ENCODE measurements around the gene ZNF785. TPM values are rescaled to one million over a fixed set of nuclear protein-coding genes. Genes with fewer than 3 reads are reported as not detected.
A peak's percentile ranks its signal among the peaks of the same experiment; 100 is the strongest.
"Not testable (repeated sequence)": the region's sequence is repeated elsewhere in the genome, so short reads cannot be mapped to it uniquely, and the experiment has no call there.

ZNF785 gene
- polyA plus RNA-seq, 3 donors, result 21.3 to 36.9 (median 32.1) TPM

DNA sequence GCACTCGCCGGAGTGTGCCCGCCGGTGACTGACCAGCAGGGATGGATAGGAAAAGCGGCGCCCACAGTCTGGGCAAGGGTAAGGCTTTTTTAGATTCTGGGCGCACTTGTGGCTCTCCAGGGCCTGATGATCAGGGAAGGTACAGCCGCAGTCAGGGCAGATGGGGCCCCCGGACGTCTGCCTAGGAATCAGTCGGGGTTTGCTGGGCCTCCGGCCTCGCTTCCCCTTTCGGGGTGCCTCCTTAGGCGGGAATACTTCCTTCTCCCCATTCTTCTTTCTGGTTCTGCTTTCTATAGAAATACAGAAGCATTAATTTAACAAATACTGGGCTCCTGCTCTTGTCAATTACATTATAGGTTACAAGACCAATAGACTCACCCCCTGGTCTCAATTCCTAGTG, 19.7 kb upstream of the ZNF785 start:
- DNase-seq, result no peak

- no peak for DNase-seq
These were observed 18.9 kb upstream of the ZNF785 start for GRCh38 chr16:30604316-30604947.

DNA sequence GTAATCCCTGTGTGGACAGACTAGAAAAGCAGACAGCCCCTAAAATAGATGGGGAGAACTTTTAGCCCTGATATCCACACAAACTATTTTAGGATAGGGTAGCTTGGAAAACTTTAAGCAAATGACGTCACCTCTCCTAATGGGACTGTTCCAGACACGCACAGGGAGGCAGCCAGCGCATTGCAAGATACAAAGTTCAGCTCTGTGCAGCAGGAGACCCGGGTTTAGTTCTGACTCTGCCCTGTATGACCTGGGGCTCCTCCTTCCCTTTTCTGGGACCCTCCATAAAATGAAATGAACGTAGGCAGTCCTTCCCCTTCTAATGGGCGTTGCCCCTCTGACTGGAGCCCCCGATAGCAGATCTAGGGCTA, 18.4 kb upstream of the ZNF785 start:
- no peak for DNase-seq

DNA sequence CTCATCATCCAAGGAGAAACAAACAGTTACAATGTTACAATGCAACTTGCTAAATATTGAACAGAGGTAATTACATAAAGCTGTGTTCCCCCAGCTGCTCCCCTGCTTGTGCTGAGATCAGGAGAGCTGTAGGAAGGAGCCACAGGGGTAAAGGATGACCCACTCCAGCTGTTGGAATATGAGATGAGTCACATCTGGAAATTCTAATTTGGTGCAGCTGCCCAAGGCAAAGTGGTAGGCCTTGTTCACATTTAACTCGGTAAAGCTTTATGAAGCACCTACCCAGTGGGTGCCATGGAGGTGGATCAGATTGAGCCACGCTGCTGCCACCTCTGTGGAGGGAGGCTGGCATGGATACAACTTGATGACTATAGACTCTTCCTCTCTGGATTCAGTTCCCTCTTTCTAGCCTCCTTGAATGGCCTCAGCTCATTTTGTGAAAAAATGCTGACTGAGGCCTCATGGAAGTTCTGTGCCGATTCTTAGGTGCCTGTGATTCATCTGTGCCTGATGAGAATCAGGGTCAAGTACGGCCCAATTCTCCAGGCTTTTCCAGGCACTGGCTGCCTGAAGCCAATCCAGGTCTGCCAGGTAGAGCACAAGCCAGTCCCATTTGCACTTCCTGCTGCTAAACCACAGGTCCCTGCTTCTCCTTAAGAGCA, 17.2 kb upstream of the ZNF785 start:
- DNase-seq, result no peak

- no peak for DNase-seq
These were observed 16.5 kb upstream of the ZNF785 start for GRCh38 chr16:30601966-30602365.

GRCh38 chr16:30600929-30601328, 15.4 kb upstream of the ZNF785 start:
- DNase-seq, result no peak

- no peak for DNase-seq
These were observed 14.7 kb upstream of the ZNF785 start for GRCh38 chr16:30600215-30600614.

- DNase-seq, result no peak
These were observed 7.4 kb upstream of the ZNF785 start for GRCh38 chr16:30592871-30593270.

GRCh38 chr16:30590869-30591268, 5.4 kb upstream of the ZNF785 start:
- not testable (repeated sequence) for DNase-seq

DNA sequence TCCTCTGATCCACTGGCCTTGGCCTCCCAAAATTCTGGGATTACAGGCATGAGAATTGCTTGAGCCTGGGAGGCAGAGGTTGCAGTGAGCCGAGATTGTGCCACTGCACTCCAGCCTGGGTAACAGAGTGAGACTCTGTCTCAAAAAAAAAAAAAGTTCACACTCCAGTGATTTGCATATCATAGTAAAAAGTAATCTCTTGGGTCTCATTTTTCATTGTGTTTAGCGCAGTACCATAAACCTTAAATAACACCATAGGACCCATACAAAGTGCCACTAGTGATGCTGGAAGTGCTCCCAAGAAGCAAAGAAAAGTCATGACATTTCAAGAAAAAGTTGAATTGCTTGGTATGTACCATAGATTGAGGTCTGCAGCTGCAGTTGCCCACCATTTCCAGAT, 4.1 kb upstream of the ZNF785 start:
- DNase-seq, result not testable (repeated sequence)

- no peak for DNase-seq
These were observed 3.2 kb upstream of the ZNF785 start for GRCh38 chr16:30588651-30589050.

- peak; percentile 12 for DNase-seq
These were observed 486 bp downstream of the ZNF785 start for GRCh38 chr16:30585022-30585399.

DNA sequence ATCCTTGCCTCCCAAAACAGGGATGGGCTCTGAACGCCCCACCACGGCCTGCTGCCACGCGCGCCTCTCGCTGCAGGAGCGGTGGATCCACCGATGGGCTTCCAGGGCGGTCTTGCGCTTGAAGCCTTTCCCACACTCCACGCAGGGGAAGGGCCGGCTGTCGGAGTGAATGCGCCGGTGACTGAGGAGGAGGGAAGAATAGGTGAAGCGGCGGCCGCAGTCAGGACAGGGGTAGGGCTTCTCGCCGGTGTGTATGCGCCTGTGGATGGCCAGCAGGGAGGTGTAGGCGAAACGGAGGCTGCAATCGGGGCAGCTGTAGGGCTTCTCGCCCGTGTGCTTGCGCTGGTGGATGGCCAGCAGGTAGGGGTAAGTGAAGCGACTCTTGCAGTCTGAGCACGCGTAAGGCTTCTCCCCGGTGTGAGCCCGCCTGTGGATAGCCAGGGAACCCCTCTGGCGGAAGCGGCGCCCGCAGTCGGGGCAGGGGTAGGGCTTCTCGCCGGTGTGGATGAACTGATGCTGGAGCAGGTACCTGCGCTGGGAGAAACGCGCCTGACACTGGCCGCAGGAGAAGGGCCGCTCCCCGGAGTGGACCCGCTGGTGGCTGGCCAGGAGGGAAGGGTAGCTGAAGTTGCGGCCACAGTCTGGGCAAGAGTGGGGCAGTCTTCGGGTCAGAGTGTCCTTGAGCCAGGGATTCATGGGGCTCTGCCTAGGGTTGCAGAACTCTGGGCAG, 2.7 kb downstream of the ZNF785 start:
- DNase-seq, result no peak

- no peak for DNase-seq
These were observed 4.0 kb downstream of the ZNF785 start for GRCh38 chr16:30581457-30581856.

DNA sequence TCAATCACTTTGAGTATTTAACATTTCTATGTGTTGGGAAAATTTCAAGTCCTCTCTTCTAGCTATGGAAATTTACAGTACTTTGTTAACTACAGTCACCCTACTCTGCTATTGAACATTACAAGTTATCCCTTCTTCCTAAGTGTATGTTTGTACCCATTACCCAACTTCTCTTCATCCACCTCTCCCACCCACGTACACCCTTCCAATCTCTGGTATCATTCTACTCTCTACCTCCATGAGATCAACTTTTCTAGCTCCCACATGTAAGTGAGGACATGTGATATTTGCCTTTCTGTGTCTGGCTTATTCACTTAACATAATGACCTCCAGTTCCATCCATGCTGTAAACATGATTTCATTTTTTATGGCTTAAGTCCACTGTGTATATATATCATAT, 10.8 kb downstream of the ZNF785 start:
- no peak for DNase-seq

GRCh38 chr16:30571445-30572322, 13.8 kb downstream of the ZNF785 start, which contains the start of gene ZNF688:
ZNF688 (minus strand) TSS chr16:30571714; CDS start chr16:30571629, 85 bp downstream.
- peak; percentile 99 for DNase-seq

DNA sequence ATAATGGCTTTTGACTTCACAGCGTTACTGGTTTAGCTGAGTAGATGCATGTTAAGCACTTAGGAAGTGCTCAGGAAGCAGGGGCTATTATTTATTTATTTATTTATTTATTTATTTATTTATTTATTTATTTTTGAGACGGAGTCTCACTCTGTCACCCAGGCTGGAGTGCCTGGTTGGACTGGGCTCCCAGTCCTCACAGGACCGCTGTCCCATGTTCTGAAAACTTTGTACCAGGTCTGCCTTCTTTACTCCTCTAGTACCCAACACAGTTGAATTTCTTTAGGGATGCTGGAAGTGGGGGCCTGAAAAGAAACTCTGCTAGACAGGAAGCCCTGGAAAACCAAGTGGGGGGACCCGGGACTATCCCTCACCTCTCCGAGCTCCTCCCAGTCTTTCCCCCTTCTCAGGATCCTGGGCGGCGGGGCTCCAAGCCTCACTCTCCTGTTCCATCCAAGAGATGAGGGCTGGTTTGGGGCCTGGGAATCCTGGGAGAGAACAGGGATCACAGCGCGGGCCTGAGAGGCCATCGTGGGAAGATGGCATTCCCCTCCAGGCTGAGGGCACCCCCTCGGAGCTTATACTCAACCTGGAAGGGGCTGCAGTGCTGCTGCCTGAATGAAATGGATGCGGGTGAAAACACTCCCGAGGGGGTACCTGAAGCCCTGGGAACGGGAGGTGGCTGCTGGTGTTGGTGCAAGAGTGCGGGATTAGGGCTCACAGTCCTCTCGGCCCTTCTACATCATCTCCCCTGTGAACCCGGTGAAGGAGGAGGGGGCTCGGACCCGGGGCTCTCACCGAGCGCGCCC, 14.7 kb downstream of the ZNF785 start:
- DNase-seq, result no peak

GRCh38 chr16:30569746-30570635, 15.5 kb downstream of the ZNF785 start:
- DNase-seq, result no peak

DNA sequence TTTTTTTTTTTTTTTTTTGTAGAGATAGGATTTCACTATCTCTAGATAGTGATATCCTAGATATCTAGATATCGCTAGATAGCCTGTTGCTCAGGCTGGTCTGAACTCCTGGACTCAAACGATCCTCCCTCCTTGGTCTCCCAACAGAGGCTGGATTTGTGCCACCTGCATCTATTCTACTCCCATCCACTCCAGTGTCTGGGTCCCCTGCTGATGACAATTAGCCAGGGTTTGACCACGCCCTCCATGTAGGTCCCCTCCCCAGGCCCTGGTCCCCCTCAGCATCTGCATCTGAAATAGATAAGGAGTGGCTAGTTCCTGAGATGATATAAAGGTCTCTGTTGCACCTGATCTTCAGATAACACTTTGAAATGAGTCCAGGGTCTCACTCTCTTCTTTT, 16.2 kb downstream of the ZNF785 start:
- DNase-seq, result no peak

DNA sequence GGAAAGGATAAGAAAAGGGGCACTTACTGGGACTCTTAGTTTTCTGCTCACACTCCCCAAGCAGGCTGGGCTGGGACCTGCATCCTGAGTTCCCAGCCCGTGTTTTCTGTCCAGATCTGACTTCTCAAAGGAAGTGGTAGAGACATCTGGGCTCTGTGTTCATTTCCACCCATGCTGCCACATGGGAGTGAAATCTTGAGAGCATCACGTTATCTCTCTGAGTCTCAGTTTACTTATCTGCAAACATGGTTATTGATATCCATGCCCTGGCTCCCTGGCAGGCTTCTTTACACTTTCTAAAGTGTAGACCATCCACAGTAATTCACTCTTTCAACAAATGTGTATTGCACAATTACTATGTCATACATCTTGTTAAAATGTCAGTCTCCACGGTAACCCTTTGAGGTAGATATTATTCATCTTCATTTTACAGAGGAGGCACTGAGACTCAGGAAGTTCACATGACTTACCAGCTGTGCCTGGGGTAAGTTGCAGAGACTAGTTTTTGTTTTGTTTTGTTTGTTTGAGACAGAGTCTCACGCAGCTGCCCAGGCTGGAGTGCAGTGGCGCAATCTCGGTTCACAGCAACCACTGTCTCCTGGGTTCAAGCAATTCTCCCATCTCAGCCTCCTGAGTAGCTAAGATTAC, 17.4 kb downstream of the ZNF785 start:
- DNase-seq, result no peak
